GM12878 (cell line): ENCODE data around the gene LURAP1L.

Experiments used
- ATF7 ChIP-seq: fragments of 450-650 bp; IDR thresholded peaks from 2 replicates; pipeline ENCODE4 v1.6.1; 2016; ENCODE audit warnings: low read depth, mild to moderate bottlenecking
- EP300 ChIP-seq, 2 experiments: fragments of 150-350 bp in 1 of 2; IDR thresholded peaks; 2 replicates each; pipeline ENCODE4 v1.6.1; 2011 to 2012; ENCODE audit warnings: low read depth in 2 of 2, low read length in 2 of 2, borderline replicate concordance in 1 of 2, improper control_type of control experiment in 1 of 2, inconsistent platforms in 1 of 2; ENCODE audit not compliant: control insufficient read depth in 1 of 2
- GABPA ChIP-seq: IDR thresholded peaks from 2 replicates; pipeline ENCODE4 v1.6.1; 2014; ENCODE audit warnings: antibody characterized with exemption, low read depth, mild to moderate bottlenecking, inconsistent platforms
- IRF4 ChIP-seq: IDR thresholded peaks from 2 replicates; pipeline ENCODE4 v1.6.1; 2011; ENCODE audit warnings: low read depth, low read length
- JUND ChIP-seq: IDR thresholded peaks from 2 replicates; pipeline ENCODE4 v1.6.1; 2012; ENCODE audit warnings: low read depth, mild to moderate bottlenecking, low read length, improper control_type of control experiment, moderate library complexity
- NFYB ChIP-seq: IDR thresholded peaks from 2 replicates; pipeline ENCODE4 v1.6.1; 2011; ENCODE audit warnings: low read depth, mild to moderate bottlenecking, low read length, improper control_type of control experiment, moderate library complexity; ENCODE audit not compliant: insufficient read depth
- TARDBP ChIP-seq: IDR thresholded peaks from 2 replicates; pipeline ENCODE4 v1.6.1; 2016; ENCODE audit warnings: borderline replicate concordance
- ZSCAN29 ChIP-seq: fragments of 450-650 bp; IDR thresholded peaks from 2 replicates; pipeline ENCODE4 v1.6.1; 2017; ENCODE audit warnings: mild to moderate bottlenecking, moderate library complexity
- TF ChIP-seq, protein P1 (sequence below), 3 experiments: IDR thresholded peaks in 2 of 3; conservative IDR thresholded peaks in 1 of 3; 2 replicates each; pipeline ENCODE4 v1.5.1; 2011; ENCODE audit warnings: low read depth in 3 of 3, low read length in 3 of 3, mild to moderate bottlenecking in 3 of 3, control low read depth in 2 of 3, moderate library complexity in 2 of 3, inconsistent platforms in 1 of 3, mixed read lengths in 1 of 3; ENCODE audit not compliant: control insufficient read depth in 2 of 3, insufficient read depth in 1 of 3; ENCODE audit errors: extremely low read depth in 1 of 3
- TF ChIP-seq, protein P2 (sequence below): fragments of 450-650 bp; conservative IDR thresholded peaks from 2 replicates; pipeline ENCODE4 v1.6.1; 2017; ENCODE audit warnings: mild to moderate bottlenecking, moderate library complexity

DNA sequence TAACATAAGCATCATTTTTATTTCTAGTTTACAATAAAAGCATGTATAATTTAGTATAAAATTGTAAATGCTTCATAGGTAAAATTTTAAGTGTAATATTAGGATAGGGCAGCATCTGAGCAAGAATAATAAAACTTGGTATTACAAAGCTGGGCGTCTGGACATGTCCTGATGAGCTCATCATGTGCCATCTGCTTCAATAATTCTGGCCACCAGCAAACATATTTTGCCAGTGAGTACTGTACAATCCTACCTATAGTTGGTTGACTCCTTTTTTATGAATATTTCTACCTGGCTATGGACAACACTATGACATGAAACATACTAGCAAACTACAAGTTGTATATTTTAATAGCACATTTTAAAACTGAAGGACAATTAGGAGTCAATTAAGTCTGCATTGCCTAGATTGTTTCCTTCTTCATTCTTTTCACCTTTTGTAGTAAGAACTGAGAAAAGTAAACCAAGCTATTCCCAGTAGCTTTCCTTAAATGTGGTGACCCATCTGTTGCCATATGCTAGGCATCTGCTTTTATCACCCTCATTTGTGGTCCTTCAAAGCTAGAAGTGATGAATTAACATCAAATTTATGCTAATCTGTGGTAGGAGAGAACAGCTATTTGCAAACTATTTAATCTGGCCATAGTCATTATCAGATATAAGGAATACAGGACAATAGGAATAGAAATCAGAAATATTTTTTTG, 23.4 kb downstream of the LURAP1L start:
- TF ChIP-seq ZSCAN29 = no peak
- no peak for TF ChIP-seq EP300 (IDR thresholded peaks at IDR 0.05; ENCODE audit: borderline replicate concordance in 1 of 2, control insufficient read depth in 1 of 2, low read depth in 2 of 2, low read length in 2 of 2)
- TF ChIP-seq ATF7 = no peak
- TF ChIP-seq, protein P1, sequence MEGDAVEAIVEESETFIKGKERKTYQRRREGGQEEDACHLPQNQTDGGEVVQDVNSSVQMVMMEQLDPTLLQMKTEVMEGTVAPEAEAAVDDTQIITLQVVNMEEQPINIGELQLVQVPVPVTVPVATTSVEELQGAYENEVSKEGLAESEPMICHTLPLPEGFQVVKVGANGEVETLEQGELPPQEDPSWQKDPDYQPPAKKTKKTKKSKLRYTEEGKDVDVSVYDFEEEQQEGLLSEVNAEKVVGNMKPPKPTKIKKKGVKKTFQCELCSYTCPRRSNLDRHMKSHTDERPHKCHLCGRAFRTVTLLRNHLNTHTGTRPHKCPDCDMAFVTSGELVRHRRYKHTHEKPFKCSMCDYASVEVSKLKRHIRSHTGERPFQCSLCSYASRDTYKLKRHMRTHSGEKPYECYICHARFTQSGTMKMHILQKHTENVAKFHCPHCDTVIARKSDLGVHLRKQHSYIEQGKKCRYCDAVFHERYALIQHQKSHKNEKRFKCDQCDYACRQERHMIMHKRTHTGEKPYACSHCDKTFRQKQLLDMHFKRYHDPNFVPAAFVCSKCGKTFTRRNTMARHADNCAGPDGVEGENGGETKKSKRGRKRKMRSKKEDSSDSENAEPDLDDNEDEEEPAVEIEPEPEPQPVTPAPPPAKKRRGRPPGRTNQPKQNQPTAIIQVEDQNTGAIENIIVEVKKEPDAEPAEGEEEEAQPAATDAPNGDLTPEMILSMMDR (IDR thresholded peaks at IDR 0.05 in 2 of 3, conservative IDR thresholded peaks at IDR 0.05 in 1 of 3; ENCODE audit: control insufficient read depth in 2 of 3, extremely low read depth in 1 of 3, insufficient read depth in 1 of 3, low read depth in 3 of 3, low read length in 3 of 3) = no peak
- no peak for TF ChIP-seq TARDBP
- no peak for TF ChIP-seq JUND
- TF ChIP-seq IRF4 = no peak
- TF ChIP-seq, protein P2, sequence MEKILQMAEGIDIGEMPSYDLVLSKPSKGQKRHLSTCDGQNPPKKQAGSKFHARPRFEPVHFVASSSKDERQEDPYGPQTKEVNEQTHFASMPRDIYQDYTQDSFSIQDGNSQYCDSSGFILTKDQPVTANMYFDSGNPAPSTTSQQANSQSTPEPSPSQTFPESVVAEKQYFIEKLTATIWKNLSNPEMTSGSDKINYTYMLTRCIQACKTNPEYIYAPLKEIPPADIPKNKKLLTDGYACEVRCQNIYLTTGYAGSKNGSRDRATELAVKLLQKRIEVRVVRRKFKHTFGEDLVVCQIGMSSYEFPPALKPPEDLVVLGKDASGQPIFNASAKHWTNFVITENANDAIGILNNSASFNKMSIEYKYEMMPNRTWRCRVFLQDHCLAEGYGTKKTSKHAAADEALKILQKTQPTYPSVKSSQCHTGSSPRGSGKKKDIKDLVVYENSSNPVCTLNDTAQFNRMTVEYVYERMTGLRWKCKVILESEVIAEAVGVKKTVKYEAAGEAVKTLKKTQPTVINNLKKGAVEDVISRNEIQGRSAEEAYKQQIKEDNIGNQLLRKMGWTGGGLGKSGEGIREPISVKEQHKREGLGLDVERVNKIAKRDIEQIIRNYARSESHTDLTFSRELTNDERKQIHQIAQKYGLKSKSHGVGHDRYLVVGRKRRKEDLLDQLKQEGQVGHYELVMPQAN = no peak
- no peak for TF ChIP-seq GABPA
- TF ChIP-seq NFYB = no peak
